Endometrium (tissue), 2 donors: ENCODE measurements around the gene HNRNPCL2.
"Not testable (repeated sequence)": the region's sequence is repeated elsewhere in the genome, so short reads cannot be mapped to it uniquely, and the experiment has no call there.

ENCODE experiments used
- FAIRE-seq: peaks from 2 replicates; lab custom pipeline; 2012; peaks lifted over from hg19 to GRCh38; lab: Jason Lieb, UNC
- donor health status: control.
- donor health status: control.

Gene HNRNPCL2

DNA sequence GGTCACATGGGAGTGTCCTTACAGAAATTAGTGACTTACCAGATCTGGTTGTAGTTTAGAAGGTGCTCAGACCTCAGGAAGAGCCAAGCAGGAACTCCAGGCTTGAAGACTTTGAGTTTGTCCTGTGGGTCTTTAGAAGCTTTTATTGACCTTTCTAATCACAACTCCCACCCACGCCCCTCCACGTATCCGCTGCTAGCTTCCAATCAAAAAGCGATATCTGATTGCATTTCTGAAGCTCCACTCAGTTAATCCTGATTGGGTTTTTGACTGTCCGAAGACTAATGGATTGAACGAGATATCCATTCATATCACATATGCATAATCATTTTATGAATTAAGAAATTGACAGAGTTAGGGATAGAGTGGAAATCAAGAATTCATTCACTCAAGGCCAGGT, at the start of gene HNRNPCL2:
TSS of gene HNRNPCL2 (minus strand) at position 101 of the 400 bp plus-strand sequence. CDS start 454 bp downstream, outside the sequence.
- not testable (repeated sequence) for FAIRE-seq

DNA sequence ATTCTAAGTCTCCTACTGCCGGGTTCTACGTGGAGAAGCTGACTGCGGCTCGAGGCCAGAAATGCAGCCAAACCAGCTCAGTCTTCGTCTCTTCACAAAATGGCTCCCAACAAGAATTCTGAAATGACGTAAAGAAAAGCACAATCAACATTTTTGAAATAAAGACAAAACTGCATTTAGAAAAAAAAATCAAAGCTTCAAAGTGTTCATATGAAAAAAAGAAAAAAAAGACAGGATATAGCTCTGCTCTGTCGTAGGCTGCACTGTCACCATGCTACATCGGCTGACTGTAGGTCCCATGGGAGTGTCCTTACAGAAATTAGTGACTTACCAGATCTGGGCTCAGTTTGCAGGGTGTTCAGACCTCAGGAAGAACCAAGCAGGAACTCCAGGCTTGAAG, 48.9 kb upstream of the HNRNPCL2 start, which contains the start of gene HNRNPCL4:
TSS of gene HNRNPCL4 (minus strand) at position 101 of the 400 bp plus-strand sequence. CDS start 164 bp downstream, outside the sequence.
- FAIRE-seq, result not testable (repeated sequence)

DNA sequence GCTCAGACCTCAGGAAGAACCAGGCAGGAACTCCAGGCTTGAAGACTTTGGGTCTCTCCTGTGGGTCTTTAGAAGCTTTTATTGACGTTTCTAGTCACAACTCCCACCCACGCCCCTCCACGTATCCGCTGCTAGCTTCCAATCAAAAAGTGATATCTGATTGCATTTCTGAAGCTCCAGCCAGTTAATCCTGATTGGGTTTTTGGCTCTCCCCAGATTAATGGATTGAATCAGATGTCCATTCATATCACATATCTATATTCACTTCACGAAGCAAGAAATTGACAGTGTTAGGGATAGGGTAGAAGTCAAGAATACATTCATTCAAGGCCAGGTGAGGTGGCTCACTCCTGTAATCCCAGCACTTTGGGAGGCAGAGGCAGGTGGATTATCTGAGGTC, 39.3 kb upstream of the HNRNPCL2 start, which contains the start of gene PRAMEF26:
TSS of gene PRAMEF26 (minus strand) at position 101 of the 400 bp plus-strand sequence. CDS start 2,914 bp downstream, outside the sequence.
- not testable (repeated sequence) for FAIRE-seq

DNA sequence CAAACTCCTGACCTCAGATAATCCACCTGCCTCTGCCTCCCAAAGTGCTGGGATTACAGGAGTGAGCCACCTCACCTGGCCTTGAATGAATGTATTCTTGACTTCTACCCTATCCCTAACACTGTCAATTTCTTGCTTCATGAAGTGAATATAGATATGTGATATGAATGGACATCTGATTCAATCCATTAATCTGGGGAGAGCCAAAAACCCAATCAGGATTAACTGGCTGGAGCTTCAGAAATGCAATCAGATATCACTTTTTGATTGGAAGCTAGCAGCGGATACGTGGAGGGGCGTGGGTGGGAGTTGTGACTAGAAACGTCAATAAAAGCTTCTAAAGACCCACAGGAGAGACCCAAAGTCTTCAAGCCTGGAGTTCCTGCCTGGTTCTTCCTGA, 46.2 kb downstream of the HNRNPCL2 start, which contains the start of gene PRAMEF25:
TSS of gene PRAMEF25 (plus strand) at position 301 of the 400 bp plus-strand sequence. CDS start 2,920 bp downstream, outside the sequence.
- FAIRE-seq, result not testable (repeated sequence)
